Omental fat pad (tissue), 4 donors: Measurements from ENCODE around the gene RERE. TPM values are rescaled to one million over a fixed set of nuclear protein-coding genes. Genes with fewer than 3 reads are reported as not detected.

ENCODE experiments used
- ATAC-seq: fragments of 150-250 bp; one replicate; pipeline ENCODE4 v1.9.1; 2016; ENCODE audit warnings: mild to moderate bottlenecking, moderate library complexity; ENCODE audit not compliant: low FRiP score
- DNase-seq: peaks from one replicate; pipeline ENCODE4 v3.0.0-alpha.2; 2019; ENCODE audit warnings: low spot score
- total RNA-seq, 4 donors: library from RNA; depleted of rRNA; stranded (reverse); fragments of >200 nt; gene quantifications; one replicate each; pipeline ENCODE4 v1.1.0, GENCODE V29; 2016
- TF ChIP-seq, protein P1 (sequence below), 3 donors: fragments of 450-650 bp; IDR thresholded peaks; one replicate each; pipeline ENCODE4 v1.5.1; 2016 to 2017; ENCODE audit warnings: antibody characterized with exemption in 3 of 3, mild to moderate bottlenecking in 3 of 3, moderate library complexity in 2 of 3

The RERE gene
- total RNA-seq, 4 donors from 2014 or later, result 46.3 to 117 (median 55.4) TPM

DNA sequence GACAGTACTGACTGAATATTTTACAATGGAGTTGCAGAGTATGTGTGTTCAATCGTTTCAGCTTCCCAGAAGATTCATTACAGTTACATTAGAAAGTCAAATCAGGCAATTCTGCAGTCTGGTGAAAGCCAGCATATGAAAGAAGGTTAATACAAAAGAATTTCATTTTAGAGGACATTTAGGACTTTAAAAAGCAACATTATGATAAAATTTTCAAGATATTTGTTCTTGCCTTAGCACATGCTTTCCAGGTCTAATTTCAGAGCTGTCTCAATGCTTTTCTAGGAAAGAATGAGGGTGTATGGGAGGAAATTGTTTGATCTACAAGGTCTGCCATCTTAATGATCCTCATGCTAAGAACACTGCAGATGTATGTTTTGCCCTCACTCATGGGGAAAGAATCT lies 63.2 kb downstream of the RERE start:
- DNase-seq (no peak), ATAC-seq (no peak)
- TF ChIP-seq, protein P1, sequence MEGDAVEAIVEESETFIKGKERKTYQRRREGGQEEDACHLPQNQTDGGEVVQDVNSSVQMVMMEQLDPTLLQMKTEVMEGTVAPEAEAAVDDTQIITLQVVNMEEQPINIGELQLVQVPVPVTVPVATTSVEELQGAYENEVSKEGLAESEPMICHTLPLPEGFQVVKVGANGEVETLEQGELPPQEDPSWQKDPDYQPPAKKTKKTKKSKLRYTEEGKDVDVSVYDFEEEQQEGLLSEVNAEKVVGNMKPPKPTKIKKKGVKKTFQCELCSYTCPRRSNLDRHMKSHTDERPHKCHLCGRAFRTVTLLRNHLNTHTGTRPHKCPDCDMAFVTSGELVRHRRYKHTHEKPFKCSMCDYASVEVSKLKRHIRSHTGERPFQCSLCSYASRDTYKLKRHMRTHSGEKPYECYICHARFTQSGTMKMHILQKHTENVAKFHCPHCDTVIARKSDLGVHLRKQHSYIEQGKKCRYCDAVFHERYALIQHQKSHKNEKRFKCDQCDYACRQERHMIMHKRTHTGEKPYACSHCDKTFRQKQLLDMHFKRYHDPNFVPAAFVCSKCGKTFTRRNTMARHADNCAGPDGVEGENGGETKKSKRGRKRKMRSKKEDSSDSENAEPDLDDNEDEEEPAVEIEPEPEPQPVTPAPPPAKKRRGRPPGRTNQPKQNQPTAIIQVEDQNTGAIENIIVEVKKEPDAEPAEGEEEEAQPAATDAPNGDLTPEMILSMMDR (IDR thresholded peaks at IDR 0.05), result no peak

DNA sequence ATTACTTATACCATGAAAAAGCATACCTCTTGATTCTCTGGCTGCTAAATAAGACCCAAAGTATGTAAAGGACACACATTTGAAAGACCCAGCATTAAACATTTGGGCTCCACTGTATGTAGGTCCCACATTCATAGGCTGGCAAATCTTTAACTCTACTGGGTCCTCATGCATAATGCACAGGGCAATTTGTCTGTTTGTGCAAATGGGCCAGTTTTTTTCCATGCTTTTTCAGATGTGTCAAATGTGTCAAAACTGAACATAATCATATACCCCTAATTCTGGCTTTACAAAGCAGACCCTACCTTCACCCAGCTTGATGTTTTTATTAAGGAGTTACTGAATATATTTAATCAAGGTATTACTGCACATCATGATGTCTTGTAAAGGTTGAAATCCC lies 63.7 kb downstream of the RERE start:
- TF ChIP-seq, protein P1 (IDR thresholded peaks at IDR 0.05), result no peak
- DNase-seq (no peak), ATAC-seq (no peak)

DNA sequence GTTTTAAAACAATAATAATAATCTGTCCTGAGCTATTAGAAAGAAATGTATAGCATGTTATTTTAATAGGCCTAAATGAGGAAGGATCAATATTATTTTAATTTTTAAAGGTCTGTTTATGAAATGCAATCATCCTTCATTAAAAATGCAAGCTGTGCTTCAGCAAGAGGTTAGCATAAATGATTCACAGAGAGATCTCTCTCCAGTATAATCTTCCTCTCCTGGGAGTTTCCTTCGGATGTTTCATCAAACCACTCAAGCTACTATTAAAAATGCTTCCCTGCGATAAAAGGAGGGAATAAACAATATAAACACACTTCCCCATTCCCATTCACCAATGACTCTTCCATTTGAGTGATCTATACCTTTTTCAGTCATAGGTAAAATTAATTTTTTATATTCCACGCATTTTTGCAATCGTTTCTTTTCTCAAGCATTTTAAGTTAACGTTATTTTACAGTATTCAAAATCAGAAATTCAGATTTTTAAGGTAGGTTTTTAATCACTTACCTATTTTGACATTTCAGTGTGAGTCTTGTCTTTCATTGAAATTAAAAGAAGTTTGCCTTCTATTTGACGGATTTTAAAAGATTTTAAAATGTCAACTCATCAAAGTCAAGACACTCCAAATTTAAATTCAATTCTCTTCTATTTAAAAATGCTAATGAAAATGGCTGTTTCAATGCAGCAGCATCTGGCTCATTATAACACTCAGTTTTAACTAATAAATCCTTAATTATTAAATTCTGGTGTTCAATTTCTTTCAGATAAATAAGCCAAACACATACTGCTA lies 64.3 kb downstream of the RERE start:
- DNase-seq (no peak), ATAC-seq (no peak)
- TF ChIP-seq, protein P1 (IDR thresholded peaks at IDR 0.05), result no peak

DNA sequence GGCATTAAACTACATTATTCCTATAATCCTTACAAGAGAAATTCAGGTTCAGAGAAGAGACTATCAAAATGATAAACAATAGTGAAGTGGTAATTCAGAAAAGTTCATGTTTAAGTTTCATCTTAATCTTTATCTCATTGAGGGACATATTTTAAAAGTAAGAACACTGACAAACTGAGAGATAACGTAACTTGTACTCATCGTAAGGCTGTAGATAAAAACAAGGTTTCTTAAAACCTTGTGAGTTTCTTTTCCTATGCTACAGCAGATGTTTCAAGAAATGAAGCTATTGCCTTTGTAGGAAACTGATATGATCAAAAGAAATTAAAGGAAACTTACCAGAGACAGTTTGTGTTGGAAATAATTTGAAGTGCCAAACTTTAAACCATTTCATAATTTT lies 65.0 kb downstream of the RERE start:
- ATAC-seq (no peak), DNase-seq (no peak)
- TF ChIP-seq, protein P1 (IDR thresholded peaks at IDR 0.05), result no peak

DNA sequence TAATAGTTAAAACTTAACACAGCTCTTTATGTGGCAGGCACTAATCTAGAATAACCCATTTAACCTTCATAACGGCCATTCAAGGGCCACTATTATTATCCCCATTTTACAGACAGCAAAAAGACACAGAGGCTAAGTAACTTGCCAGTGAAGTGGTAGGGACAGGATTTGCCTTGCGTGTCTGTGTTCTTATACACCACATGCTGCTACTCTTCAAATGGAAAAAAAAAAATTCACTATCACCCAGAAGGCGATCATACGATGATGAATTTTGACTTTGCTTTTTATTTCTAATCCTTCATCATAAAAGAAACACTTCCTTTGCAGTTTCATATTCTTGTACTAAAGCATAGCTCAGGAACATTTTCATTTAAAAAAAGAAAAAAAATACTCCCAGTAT lies 65.5 kb downstream of the RERE start:
- DNase-seq (no peak), ATAC-seq (no peak)
- TF ChIP-seq, protein P1 (IDR thresholded peaks at IDR 0.05), result no peak

DNA sequence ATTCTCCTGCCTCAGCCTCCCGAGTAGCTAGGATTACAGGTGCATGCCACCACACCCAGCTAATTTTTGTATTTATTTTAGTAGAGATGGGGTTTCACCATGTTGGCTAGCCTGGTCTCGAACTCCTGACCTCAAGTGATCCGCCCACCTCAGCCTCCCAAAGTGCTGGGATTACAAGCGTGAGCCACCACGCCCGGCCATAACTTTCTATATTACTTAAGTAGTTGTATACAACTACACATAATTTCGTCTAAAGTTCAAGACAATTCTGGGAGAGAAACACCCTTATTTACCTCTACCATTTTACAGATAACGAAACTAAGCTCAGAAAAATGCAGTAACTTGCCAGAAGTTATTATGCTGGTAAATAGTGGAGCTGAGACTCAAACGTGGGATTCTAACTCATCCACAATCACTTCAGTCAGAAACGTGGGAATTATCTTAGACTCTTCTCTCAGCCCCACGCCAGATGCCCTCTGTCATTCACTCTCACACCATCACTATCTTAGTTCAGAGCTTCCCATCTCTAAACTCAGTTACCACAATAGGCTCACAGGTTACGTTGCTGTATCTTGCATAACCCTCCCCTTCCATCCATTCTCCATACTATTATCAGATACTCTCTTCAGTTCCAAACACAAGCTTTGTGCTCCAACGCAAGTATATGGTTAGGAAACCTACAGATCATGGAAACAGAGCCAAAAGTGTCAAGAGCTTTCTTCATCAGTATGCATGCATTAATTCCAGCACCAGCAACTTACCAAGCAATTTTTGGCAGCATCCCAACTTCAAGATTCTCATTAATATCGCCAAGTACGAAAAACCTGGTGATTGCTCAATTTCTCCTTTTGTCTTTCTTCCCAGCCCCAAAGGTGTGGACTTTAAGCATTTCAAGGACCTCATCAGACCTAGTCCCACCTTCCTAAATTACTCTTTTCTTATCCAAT lies 69.3 kb downstream of the RERE start:
- TF ChIP-seq, protein P1 (IDR thresholded peaks at IDR 0.05), result no peak
- ATAC-seq, result no peak
- no peak for DNase-seq
